Gastrocnemius medialis (tissue), 4 donors: ENCODE results near the gene GAL3ST3.

Experiments
- CTCF ChIP-seq, 5 experiments: fragments of 450-650 bp in 3 of 5; fragments of 200-600 bp in 2 of 5; sonication (generic) in 2 of 5; IDR thresholded peaks in 4 of 5; conservative IDR thresholded peaks in 1 of 5; 1 replicate in 4 of 5; 2 replicates in 1 of 5; pipeline ENCODE4 v1.5.1; 2016 to 2019; ENCODE audit warnings: antibody characterized with exemption in 5 of 5, mild to moderate bottlenecking in 3 of 5, moderate library complexity in 3 of 5
- POLR2A ChIP-seq, 2 donors: fragments of 450-650 bp; IDR thresholded peaks; one replicate each; pipeline ENCODE4 v1.6.1; 2017; ENCODE audit warnings: antibody characterized with exemption in 2 of 2, mild to moderate bottlenecking in 2 of 2, moderate library complexity in 2 of 2

- TF ChIP-seq CTCF (IDR thresholded peaks at IDR 0.05 in 4 of 5, conservative IDR thresholded peaks at IDR 0.05 in 1 of 5): no peak
- no peak for TF ChIP-seq POLR2A (IDR thresholded peaks at IDR 0.05)
Observed at GRCh38 chr11:66050581-66051231, 1.7 kb upstream of the GAL3ST3 start.
